RWPE1 (cell line): ENCODE data around the gene SLC36A1.

ENCODE experiments used
- CTCF ChIA-PET: fragments of 350-600 bp; sonication (Branson Sonifier 250); formaldehyde crosslinking; extraction: SDS; loops from one replicate; lab custom pipeline; 2021; lab: Yijun Ruan, JAX
- POLR2A ChIA-PET: fragments of 400-600 bp; formaldehyde crosslinking; extraction: SDS; loops from one replicate; lab custom pipeline; 2020; ENCODE audit warnings: antibody characterized with exemption; ENCODE audit not compliant: low non-redundant PET; lab: Yijun Ruan, JAX
- DNase-seq: peaks from one replicate; pipeline ENCODE4 v3.0.0; 2012; ENCODE audit warnings: low spot score
- H3K27ac ChIP-seq: fragments of 450-650 bp; 2 replicates; pipeline ENCODE4 v1.5.1; 2017
- CTCF ChIP-seq: fragments of 450-650 bp; conservative IDR thresholded peaks from 2 replicates; pipeline ENCODE4 v1.5.1; 2017; ENCODE audit warnings: low read depth, mild to moderate bottlenecking

The SLC36A1 gene

DNA sequence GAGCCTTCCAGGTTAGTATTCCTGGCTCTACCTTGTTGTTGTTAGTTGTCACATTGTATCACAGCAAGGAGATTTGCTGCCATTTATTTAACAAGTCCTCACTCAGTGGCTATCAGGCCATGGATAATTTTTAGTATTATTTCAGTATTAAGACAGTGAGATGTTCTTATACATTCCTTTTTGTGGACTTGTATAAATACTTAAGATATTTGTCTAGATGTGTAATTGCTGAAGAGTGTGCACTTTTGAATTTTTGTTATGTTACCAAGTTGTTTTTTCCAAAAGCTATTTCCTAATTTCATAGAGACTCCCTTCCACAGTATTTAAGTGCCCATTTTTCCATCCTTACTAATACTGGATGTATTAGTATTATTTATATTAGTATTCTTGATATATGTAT lies 22.0 kb downstream of the SLC36A1 start:
- no peak for TF ChIP-seq CTCF
- DNase-seq, result no peak
- no peak overlapping the region for H3K27ac ChIP-seq
- ChIA-PET POLR2A (no interaction called here), CTCF (interaction anchor here (0.6 to 0.7 kb wide), 2 partner anchors 9 to 62 kb away, joined by 3 read pairs; no protein-coding TSS in a partner anchor)

DNA sequence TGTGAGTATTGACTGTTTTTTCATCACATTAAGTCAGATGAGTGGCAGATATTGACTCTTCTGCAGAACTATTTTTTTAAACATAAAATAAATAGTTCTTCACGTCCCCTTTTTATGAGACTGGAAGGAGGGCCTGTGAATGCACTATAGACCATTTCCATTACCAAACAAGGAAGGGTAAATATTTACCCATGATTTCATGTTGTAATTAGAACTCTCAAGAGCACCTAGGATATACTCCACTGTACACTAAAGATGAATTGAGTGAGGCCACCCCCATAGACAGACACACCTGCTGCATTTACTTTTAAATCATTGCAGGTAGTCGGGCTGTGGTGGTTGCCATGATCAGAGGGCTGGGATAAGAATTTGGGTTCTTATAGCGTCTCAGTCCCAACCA lies 22.6 kb downstream of the SLC36A1 start:
- POLR2A ChIA-PET, result no interaction called here
- TF ChIP-seq CTCF, result no peak
- no peak overlapping the region for H3K27ac ChIP-seq
- no peak for DNase-seq
- CTCF ChIA-PET, result interaction anchor here (0.7 kb wide), 1 partner anchor 61 kb away, joined by 3 read pairs; no protein-coding TSS in a partner anchor

GRCh38 chr5:151470439-151470838 lies 23.0 kb downstream of the SLC36A1 start:
- no peak overlapping the region for H3K27ac ChIP-seq
- ChIA-PET CTCF (no interaction called here), POLR2A (no interaction called here)
- TF ChIP-seq CTCF, result no peak
- DNase-seq, result no peak

DNA sequence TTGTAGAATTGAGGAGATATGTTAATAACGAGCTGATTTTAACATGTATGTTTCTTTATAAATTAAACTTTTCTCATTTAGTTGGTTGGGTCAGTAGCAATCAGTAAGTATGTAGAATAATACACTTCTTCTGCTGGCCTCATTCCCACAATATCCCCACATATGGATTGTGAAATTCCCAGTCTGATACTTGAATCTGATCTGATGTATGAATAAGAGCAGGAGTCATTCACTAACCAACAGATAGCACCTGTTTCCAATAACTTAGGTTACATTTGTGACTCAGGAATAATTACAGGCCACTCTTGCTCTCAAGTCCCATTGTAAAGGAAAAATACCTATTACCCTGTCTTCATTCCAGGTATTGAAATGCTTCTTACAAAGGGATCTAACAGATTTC lies 23.9 kb downstream of the SLC36A1 start:
- TF ChIP-seq CTCF, result no peak
- DNase-seq, result no peak
- CTCF ChIA-PET, result no interaction called here
- POLR2A ChIA-PET, result no interaction called here
- no peak overlapping the region for H3K27ac ChIP-seq

- H3K27ac ChIP-seq, result no peak overlapping the region
- POLR2A ChIA-PET, result no interaction called here
- no peak for TF ChIP-seq CTCF
- no peak for DNase-seq
- CTCF ChIA-PET, result interaction anchor here (0.6 kb wide), 1 partner anchor 115 kb away, joined by 4 read pairs; no protein-coding TSS in a partner anchor
Observed at GRCh38 chr5:151474799-151475198, 27.4 kb downstream of the SLC36A1 start.

DNA sequence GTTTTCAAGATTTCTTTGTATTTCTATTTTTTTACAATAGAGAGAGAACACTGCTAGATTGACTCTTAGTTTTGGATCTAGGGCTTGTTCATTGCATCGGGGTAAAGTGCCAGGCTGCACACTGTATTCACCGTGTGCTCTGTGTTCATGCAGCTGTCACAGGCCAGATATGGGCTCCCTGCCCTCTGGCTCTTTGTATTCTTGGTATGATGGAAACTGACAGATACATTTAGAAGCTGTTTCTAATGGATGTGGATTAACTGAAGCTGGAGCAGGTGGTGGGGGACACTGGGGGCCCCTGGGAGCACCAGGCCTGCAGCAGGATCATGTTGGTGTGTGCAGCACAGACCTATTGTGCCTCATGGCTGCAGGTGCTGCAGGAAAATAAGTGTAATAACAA lies 28.0 kb downstream of the SLC36A1 start:
- POLR2A ChIA-PET, result no interaction called here
- CTCF ChIA-PET, result no interaction called here
- TF ChIP-seq CTCF, result no peak

More for the DNA sequence above, 28.0 kb downstream of the SLC36A1 start:
- H3K27ac ChIP-seq, result no peak overlapping the region
- DNase-seq, result no peak
